ENCODE measurements around the gene AMBRA1. TPM values are rescaled to one million over a fixed set of nuclear protein-coding genes. Genes with fewer than 3 reads are reported as not detected.

Gene AMBRA1, protein sequence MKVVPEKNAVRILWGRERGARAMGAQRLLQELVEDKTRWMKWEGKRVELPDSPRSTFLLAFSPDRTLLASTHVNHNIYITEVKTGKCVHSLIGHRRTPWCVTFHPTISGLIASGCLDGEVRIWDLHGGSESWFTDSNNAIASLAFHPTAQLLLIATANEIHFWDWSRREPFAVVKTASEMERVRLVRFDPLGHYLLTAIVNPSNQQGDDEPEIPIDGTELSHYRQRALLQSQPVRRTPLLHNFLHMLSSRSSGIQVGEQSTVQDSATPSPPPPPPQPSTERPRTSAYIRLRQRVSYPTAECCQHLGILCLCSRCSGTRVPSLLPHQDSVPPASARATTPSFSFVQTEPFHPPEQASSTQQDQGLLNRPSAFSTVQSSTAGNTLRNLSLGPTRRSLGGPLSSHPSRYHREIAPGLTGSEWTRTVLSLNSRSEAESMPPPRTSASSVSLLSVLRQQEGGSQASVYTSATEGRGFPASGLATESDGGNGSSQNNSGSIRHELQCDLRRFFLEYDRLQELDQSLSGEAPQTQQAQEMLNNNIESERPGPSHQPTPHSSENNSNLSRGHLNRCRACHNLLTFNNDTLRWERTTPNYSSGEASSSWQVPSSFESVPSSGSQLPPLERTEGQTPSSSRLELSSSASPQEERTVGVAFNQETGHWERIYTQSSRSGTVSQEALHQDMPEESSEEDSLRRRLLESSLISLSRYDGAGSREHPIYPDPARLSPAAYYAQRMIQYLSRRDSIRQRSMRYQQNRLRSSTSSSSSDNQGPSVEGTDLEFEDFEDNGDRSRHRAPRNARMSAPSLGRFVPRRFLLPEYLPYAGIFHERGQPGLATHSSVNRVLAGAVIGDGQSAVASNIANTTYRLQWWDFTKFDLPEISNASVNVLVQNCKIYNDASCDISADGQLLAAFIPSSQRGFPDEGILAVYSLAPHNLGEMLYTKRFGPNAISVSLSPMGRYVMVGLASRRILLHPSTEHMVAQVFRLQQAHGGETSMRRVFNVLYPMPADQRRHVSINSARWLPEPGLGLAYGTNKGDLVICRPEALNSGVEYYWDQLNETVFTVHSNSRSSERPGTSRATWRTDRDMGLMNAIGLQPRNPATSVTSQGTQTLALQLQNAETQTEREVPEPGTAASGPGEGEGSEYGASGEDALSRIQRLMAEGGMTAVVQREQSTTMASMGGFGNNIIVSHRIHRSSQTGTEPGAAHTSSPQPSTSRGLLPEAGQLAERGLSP (N-terminal part only)
- 15.0 TPM for polyA plus RNA-seq (2013, experiment 1 of 2)
- 15.3 TPM for polyA plus RNA-seq (2013, experiment 2 of 2)

DNA sequence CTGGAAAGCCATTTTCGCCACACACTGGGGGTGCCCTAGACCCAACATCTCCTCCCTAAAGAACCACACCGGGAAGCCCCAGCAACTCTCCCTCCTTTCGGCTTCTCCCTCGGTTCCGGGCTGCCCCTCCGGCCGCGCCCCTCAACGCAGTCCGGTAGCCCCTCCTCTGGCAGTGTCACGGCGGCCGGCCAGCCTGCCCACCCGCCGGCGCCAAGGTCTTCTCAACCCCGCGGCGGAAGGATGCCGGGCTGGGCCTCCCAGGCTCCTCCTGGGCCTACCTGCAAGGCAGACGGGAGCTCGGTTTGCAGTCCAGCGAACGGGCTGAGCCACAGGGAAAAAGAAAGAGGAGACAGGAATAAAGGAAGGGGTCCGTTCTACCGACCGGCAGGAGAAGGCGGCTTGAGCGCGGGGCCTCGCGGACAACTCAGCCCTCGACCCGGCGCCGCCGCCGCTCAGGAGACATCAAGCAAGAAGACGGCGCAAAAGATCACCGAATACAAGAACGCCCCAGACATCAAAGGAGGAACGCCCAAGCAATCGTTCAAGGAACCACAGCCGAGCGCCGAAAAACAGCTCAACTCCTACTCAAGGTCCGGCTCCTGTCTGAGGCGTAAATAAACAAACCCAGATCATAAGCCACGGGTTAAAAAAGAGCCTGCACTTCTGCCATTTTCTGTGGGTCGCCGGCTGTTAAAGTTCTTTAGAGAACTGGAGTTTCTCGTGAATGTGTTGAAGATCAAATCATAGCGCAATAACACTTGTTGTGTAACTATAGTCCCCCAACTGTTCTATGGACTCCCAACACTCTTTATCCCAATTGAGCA lies at the start of gene AMBRA1:
TSS of gene AMBRA1 (minus strand) at position 474 of the 824 bp plus-strand sequence. CDS start 45,643 bp downstream, outside the sequence.
- H3K36me3 ChIP-seq (ENCODE audit: control insufficient read depth, insufficient read depth, low read length) = no peaks in the 10 kb centered on the region
- H3K4ac ChIP-seq (ENCODE audit: low read depth, low read length) = no peak within 1 kb of the TSS
- DNase-seq = peak; percentile 97
- no peak within 1 kb of the TSS for H2BK15ac ChIP-seq (replicated peaks; ENCODE audit: low read depth)
- no peak within 1 kb of the TSS for H2BK120ac ChIP-seq (ENCODE audit: low read depth, low read length)
- H3K27ac ChIP-seq (ENCODE audit: low read depth, low read length) = peak within 1 kb of the TSS; percentile 63
- no peak within 1 kb of the TSS for H4K8ac ChIP-seq (ENCODE audit: low read depth, low read length)
- H3K79me1 ChIP-seq (ENCODE audit: low read length) = peaks cover 4% of the 10 kb centered on the region
- peak within 1 kb of the TSS; percentile 92 for H3K56ac ChIP-seq (ENCODE audit: low read length)
- WGBS (ENCODE audit: extremely low coverage, insufficient coverage, low lambda C conversion rate) = no CpG with 5 or more reads among the region's 54 CpGs
- peak within 1 kb of the TSS; percentile 85 for H3K4me3 ChIP-seq (ENCODE audit: low read length)
- H3K9ac ChIP-seq (ENCODE audit: low read length) = peak within 1 kb of the TSS; percentile 95
- H3K23ac ChIP-seq (ENCODE audit: low read length) = no peak within 1 kb of the TSS
- no peak within 1 kb of the TSS for H2BK5ac ChIP-seq (ENCODE audit: low read length)
- H3K27me3 ChIP-seq (ENCODE audit: insufficient read depth, low read length, poor library complexity) = no peaks in the 10 kb centered on the region
- peak within 1 kb of the TSS; percentile 9 for H4K5ac ChIP-seq (ENCODE audit: low read length)
- H3K18ac ChIP-seq (ENCODE audit: low read length) = peak within 1 kb of the TSS; percentile 57
- H3K4me2 ChIP-seq (ENCODE audit: low read length) = peak within 1 kb of the TSS; percentile 99
- no peak within 1 kb of the TSS for H2AK5ac ChIP-seq (ENCODE audit: low read length)
- H3K4me1 ChIP-seq (ENCODE audit: control insufficient read depth, low read depth, low read length) = peaks cover 2% of the 10 kb centered on the region
- peaks cover 39% of the 10 kb centered on the region for H3K79me2 ChIP-seq (ENCODE audit: control insufficient read depth, insufficient read depth, low read length)

DNA sequence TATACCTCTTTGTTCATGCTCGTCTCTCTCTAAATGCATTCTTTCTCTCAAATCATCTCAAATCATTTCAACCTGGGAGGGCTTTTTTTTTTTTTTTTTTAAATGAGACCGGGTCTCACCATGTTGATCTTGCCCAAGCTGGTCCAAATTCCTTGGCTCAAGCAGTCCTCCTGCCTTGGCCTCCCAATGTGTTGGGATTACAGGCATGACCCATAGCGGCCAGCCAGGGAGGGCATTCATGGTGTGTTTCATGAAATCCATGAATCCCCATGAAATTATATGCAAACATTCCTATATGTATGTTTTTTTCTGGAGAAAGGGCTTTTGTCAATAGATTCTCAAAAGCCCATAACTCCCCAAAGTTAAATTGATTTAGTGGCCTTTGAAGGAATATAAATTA lies 49.7 kb upstream of the AMBRA1 start:
- DNase-seq = no peak
- H2BK120ac ChIP-seq (ENCODE audit: low read depth, low read length) = no peak overlapping the region
- H3K4me1 ChIP-seq (ENCODE audit: control insufficient read depth, low read depth, low read length) = no peaks in the 10 kb centered on the region
- no peaks in the 10 kb centered on the region for H3K27me3 ChIP-seq (ENCODE audit: insufficient read depth, low read length, poor library complexity)
- H3K4me2 ChIP-seq (ENCODE audit: low read length) = no peak overlapping the region
- no peak overlapping the region for H2AK5ac ChIP-seq (ENCODE audit: low read length)
- no peak overlapping the region for H2BK15ac ChIP-seq (replicated peaks; ENCODE audit: low read depth)
- H3K9ac ChIP-seq (ENCODE audit: low read length) = no peak overlapping the region
- H3K79me2 ChIP-seq (ENCODE audit: control insufficient read depth, insufficient read depth, low read length) = no peaks in the 10 kb centered on the region
- H3K36me3 ChIP-seq (ENCODE audit: control insufficient read depth, insufficient read depth, low read length) = peaks cover 2% of the 10 kb centered on the region
- no peak overlapping the region for H3K23ac ChIP-seq (ENCODE audit: low read length)
- H4K8ac ChIP-seq (ENCODE audit: low read depth, low read length) = no peak overlapping the region
- H2BK5ac ChIP-seq (ENCODE audit: low read length) = no peak overlapping the region
- H3K27ac ChIP-seq (ENCODE audit: low read depth, low read length) = no peak overlapping the region
- H4K5ac ChIP-seq (ENCODE audit: low read length) = no peak overlapping the region
- no CpG with 5 or more reads among the region's 3 CpGs for WGBS (ENCODE audit: extremely low coverage, insufficient coverage, low lambda C conversion rate)
- no peaks in the 10 kb centered on the region for H3K79me1 ChIP-seq (ENCODE audit: low read length)
- H3K4me3 ChIP-seq (ENCODE audit: low read length) = no peak overlapping the region
- no peak overlapping the region for H3K56ac ChIP-seq (ENCODE audit: low read length)
- H3K18ac ChIP-seq (ENCODE audit: low read length) = no peak overlapping the region
- H3K4ac ChIP-seq (ENCODE audit: low read depth, low read length) = no peak overlapping the region

DNA sequence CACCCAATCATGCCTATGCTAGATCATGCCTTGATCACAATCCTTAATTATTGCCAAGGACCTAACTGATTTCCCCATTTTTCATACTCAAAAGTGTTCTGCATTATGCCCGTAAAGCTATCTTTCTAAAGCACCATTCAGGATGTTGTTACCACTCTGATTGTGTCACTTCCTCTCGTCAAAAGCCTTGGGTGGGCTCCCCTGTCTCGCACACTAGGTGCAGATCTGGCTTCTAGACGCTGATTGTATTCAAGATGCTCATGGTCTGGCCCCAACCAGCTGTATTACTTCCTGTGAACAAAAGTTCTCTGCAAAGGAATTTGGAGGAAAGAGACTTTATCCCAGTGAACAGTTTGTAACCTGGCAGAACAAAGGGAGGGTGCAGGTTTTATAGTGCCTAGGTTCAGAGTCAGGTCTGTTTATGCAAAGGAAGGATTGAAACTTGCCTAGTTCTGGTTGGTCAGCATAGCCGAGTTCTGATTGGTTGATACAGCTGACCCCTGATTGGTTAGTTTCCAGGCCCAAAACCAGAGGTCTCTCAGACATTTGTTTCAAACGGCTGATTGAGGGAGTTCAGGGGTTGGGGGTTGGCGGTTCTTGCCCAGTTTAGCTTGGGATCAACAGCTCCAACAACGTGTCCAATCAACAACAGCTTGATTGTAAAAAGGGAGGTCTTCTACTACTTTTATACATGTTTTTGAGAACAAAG lies 49.0 kb upstream of the AMBRA1 start:
- Histone ChIP-seq H3K27ac (ENCODE audit: low read depth, low read length) (no peak overlapping the region), H3K56ac (ENCODE audit: low read length) (no peak overlapping the region), H3K9ac (ENCODE audit: low read length) (no peak overlapping the region), H3K36me3 (ENCODE audit: control insufficient read depth, insufficient read depth, low read length) (peaks cover 4% of the 10 kb centered on the region), H3K4me3 (ENCODE audit: low read length) (no peak overlapping the region), H3K79me2 (ENCODE audit: control insufficient read depth, insufficient read depth, low read length) (no peaks in the 10 kb centered on the region), H3K4me1 (ENCODE audit: control insufficient read depth, low read depth, low read length) (no peaks in the 10 kb centered on the region), H3K18ac (ENCODE audit: low read length) (no peak overlapping the region), H4K8ac (ENCODE audit: low read depth, low read length) (no peak overlapping the region), H3K4me2 (ENCODE audit: low read length) (no peak overlapping the region), H2BK120ac (ENCODE audit: low read depth, low read length) (no peak overlapping the region), H2AK5ac (ENCODE audit: low read length) (no peak overlapping the region), H3K23ac (ENCODE audit: low read length) (no peak overlapping the region), H2BK15ac (replicated peaks; ENCODE audit: low read depth) (no peak overlapping the region), H3K27me3 (ENCODE audit: insufficient read depth, low read length, poor library complexity) (no peaks in the 10 kb centered on the region), H3K79me1 (ENCODE audit: low read length) (no peaks in the 10 kb centered on the region), H2BK5ac (ENCODE audit: low read length) (no peak overlapping the region), H3K4ac (ENCODE audit: low read depth, low read length) (no peak overlapping the region), H4K5ac (ENCODE audit: low read length) (no peak overlapping the region)
- no CpG with 5 or more reads among the region's 8 CpGs for WGBS (ENCODE audit: extremely low coverage, insufficient coverage, low lambda C conversion rate)
- peak; percentile 35 for DNase-seq

DNA sequence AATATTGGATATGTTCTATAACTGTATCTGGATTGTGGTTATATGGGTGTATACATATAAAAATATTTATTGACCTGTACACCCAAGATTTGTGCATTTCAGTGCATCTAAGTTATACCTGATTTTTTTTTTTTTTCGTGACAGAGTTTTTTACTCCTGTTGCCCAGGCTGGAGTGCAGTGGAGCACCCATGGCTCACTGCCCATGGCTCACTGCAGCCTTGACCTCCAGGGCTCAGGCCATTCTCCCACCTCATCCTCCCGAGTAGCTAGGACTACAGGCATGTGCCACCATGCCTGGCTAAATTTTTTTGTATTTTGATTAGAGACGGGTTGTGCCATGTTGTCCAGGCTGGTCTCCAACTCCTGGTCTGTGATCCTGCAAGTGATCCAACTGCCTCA lies 47.8 kb upstream of the AMBRA1 start:
- Histone ChIP-seq H3K4ac (ENCODE audit: low read depth, low read length) (no peak overlapping the region), H2AK5ac (ENCODE audit: low read length) (no peak overlapping the region), H3K4me2 (ENCODE audit: low read length) (no peak overlapping the region), H2BK120ac (ENCODE audit: low read depth, low read length) (no peak overlapping the region), H3K27me3 (ENCODE audit: insufficient read depth, low read length, poor library complexity) (no peaks in the 10 kb centered on the region), H2BK15ac (replicated peaks; ENCODE audit: low read depth) (no peak overlapping the region), H3K27ac (ENCODE audit: low read depth, low read length) (no peak overlapping the region), H3K79me1 (ENCODE audit: low read length) (no peaks in the 10 kb centered on the region), H3K4me3 (ENCODE audit: low read length) (no peak overlapping the region), H3K79me2 (ENCODE audit: control insufficient read depth, insufficient read depth, low read length) (no peaks in the 10 kb centered on the region), H3K4me1 (ENCODE audit: control insufficient read depth, low read depth, low read length) (no peaks in the 10 kb centered on the region), H3K23ac (ENCODE audit: low read length) (no peak overlapping the region), H3K56ac (ENCODE audit: low read length) (no peak overlapping the region), H4K5ac (ENCODE audit: low read length) (no peak overlapping the region), H3K36me3 (ENCODE audit: control insufficient read depth, insufficient read depth, low read length) (peaks cover 4% of the 10 kb centered on the region), H3K18ac (ENCODE audit: low read length) (no peak overlapping the region), H4K8ac (ENCODE audit: low read depth, low read length) (no peak overlapping the region), H3K9ac (ENCODE audit: low read length) (no peak overlapping the region), H2BK5ac (ENCODE audit: low read length) (no peak overlapping the region)
- no peak for DNase-seq
- WGBS (ENCODE audit: extremely low coverage, insufficient coverage, low lambda C conversion rate) = no CpG with 5 or more reads among the region's 3 CpGs
